H1 (cell line): ENCODE results near the gene DEPP1. TPM values are rescaled to one million over a fixed set of nuclear protein-coding genes. Genes with fewer than 3 reads are reported as not detected.

Experiments
- CEBPB ChIP-seq: IDR thresholded peaks from 2 replicates; pipeline ENCODE4 v1.6.1; 2012; ENCODE audit warnings: low read depth, low read length
- CHD7 ChIP-seq: fragments of 300-600 bp; sonication (generic); IDR thresholded peaks from 2 replicates; pipeline ENCODE4 v1.7.1; 2012; ENCODE audit warnings: low read length, moderate library complexity, mild to moderate bottlenecking, inconsistent platforms; ENCODE audit not compliant: insufficient replicate concordance
- POLR2AphosphoS5 ChIP-seq: IDR thresholded peaks from 2 replicates; pipeline ENCODE4 v1.6.1; 2011; ENCODE audit warnings: low read depth, low read length
- SAP30 ChIP-seq: fragments of 300-600 bp; sonication (generic); IDR thresholded peaks from 2 replicates; pipeline ENCODE4 v1.7.1; 2012; ENCODE audit warnings: low read length, moderate library complexity, mild to moderate bottlenecking, inconsistent platforms; ENCODE audit not compliant: insufficient read depth, insufficient replicate concordance
- SP1 ChIP-seq: IDR thresholded peaks from 2 replicates; pipeline ENCODE4 v1.6.1; 2011; ENCODE audit warnings: low read depth, low read length
- polyA plus RNA-seq, 7 experiments: library from polyadenylated mRNA; depleted of rRNA in 3 of 7; stranded (reverse) in 5 of 7; unstranded in 2 of 7; fragments of >200 nt in 5 of 7; fragments of 200-250 nt in 2 of 7; gene quantifications; 1 replicate in 5 of 7; 2 replicates in 1 of 7; 4 replicates in 1 of 7; pipeline versions ENCODE4 v1.2.1 to v1.2.3, GENCODE V29; 2011 to 2013; ENCODE audit warnings: missing spikeins in 2 of 7, mixed read lengths in 2 of 7
- total RNA-seq: library from RNA; stranded (reverse); fragmentation: NEBNext Ultra II Directional; extraction: Animal tissue kit (Norgen Biotek cat#: 25700); gene quantifications from 2 replicates; pipeline ENCODE4 v1.2.1, GENCODE V29; 2021

DEPP1 gene
- total and polyA plus RNA-seq, 2 of the 8 experiments (the other 6 are each of a cell fraction or from before 2014, with no cell fraction given) = 0.67 to 4.5 TPM

- no peak for TF ChIP-seq CHD7
- no peak for TF ChIP-seq POLR2AphosphoS5
- TF ChIP-seq CEBPB = no peak
- no peak for TF ChIP-seq SP1
- TF ChIP-seq SAP30 = no peak
Measured at GRCh38 chr10:44950326-44951225, 28.0 kb downstream of the DEPP1 start (continued).
